A549 (cell line): ENCODE results near the gene LAMA3. TPM values are rescaled to one million over a fixed set of nuclear protein-coding genes. Genes with fewer than 3 reads are reported as not detected.

Experiments
- ATAC-seq, 2 experiments: fragments of 200-7000 bp in 1 of 2; fragments of >200 bp in 1 of 2; cut with Nextera tagmentation in 1 of 2; cut with Tn5 transposase in 1 of 2; 3 replicates each; pipeline versions ENCODE4 v1.8.0 to v1.9.1; 2018 to 2020; ENCODE audit warnings: mild to moderate bottlenecking in 1 of 2, moderate library complexity in 1 of 2
- CTCF ChIA-PET: fragments of 300-600 bp; sonication (Branson Sonifier 250); formaldehyde crosslinking; extraction: SDS; loops from one replicate; lab custom pipeline; 2021; ENCODE audit warnings: antibody characterized with exemption, inconsistent platforms; lab: Yijun Ruan, JAX
- POLR2A ChIA-PET: fragments of 350-600 bp; formaldehyde crosslinking; extraction: SDS; loops from one replicate; lab custom pipeline; 2021; ENCODE audit warnings: antibody characterized with exemption, inconsistent platforms; lab: Yijun Ruan, JAX
- DNase-seq, 2 experiments: peaks; one replicate each; pipeline versions ENCODE4 v3.0.0 to v3.0.0-alpha.2; 2011 to 2016; ENCODE audit warnings: low read depth in 1 of 2, low spot score in 1 of 2
- FAIRE-seq: peaks from 2 replicates; lab custom pipeline; 2011; peaks lifted over from hg19 to GRCh38; lab: Jason Lieb, UNC
- H3K27ac ChIP-seq, 2 experiments: fragments of >200 bp; sonication (Bioruptor Twin); formaldehyde crosslinking; 3 replicates each; pipeline ENCODE4 v1.5.1; 2016 to 2017
- H3K4me1 ChIP-seq: fragments of >200 bp; sonication (Bioruptor Twin); formaldehyde crosslinking; 3 replicates; pipeline ENCODE4 v1.6.1; 2016
- H3K4me2 ChIP-seq: fragments of >200 bp; sonication (Bioruptor Twin); formaldehyde crosslinking; 3 replicates; pipeline ENCODE4 v1.6.1; 2016
- H3K4me3 ChIP-seq: fragments of >200 bp; sonication (Bioruptor Twin); formaldehyde crosslinking; 3 replicates; pipeline ENCODE4 v1.5.1; 2016
- H3K9me3 ChIP-seq: fragments of >200 bp; sonication (Bioruptor Twin); formaldehyde crosslinking; 3 replicates; pipeline ENCODE4 v1.6.1; 2016
- BHLHE40 ChIP-seq: IDR thresholded peaks from 2 replicates; pipeline ENCODE4 v1.6.1; 2012; ENCODE audit warnings: low read depth, low read length, inconsistent platforms
- CBX8 ChIP-seq: fragments of 200-600 bp; sonication (generic); IDR thresholded peaks from 2 replicates; pipeline ENCODE4 v1.6.1; 2016
- CEBPB ChIP-seq, 2 experiments: fragments of >200 bp in 1 of 2; sonication (Bioruptor Twin) in 1 of 2; formaldehyde crosslinking in 1 of 2; IDR thresholded peaks; 2 replicates each; pipeline ENCODE4 v1.6.1; 2012 to 2016
- CHD4 ChIP-seq: fragments of 200-600 bp; sonication (generic); IDR thresholded peaks from 2 replicates; pipeline ENCODE4 v1.6.1; 2016; ENCODE audit warnings: antibody characterized with exemption, mild to moderate bottlenecking, borderline replicate concordance
- CTCF ChIP-seq: fragments of >200 bp; sonication (Bioruptor Twin); formaldehyde crosslinking; IDR thresholded peaks from 3 replicates; pipeline ENCODE4 v1.5.1; 2016
- ELK1 ChIP-seq: fragments of 150-350 bp; IDR thresholded peaks from 2 replicates; pipeline ENCODE4 v1.6.1; 2014; ENCODE audit warnings: low read depth, mild to moderate bottlenecking, low read length
- EP300 ChIP-seq, 2 experiments: fragments of >200 bp; sonication (Bioruptor Twin); formaldehyde crosslinking; IDR thresholded peaks; 2 replicates in 1 of 2; 3 replicates in 1 of 2; pipeline ENCODE4 v1.6.1; 2016 to 2017
- ESRRA ChIP-seq: fragments of 150-350 bp; IDR thresholded peaks from 2 replicates; pipeline ENCODE4 v1.6.1; 2014; ENCODE audit warnings: mild to moderate bottlenecking, low read length, borderline replicate concordance
- FOXS1 ChIP-seq: fragments of 250-450 bp; sonication (Bioruptor Pico); IDR thresholded peaks from 2 replicates; pipeline ENCODE4 v1.5.0; 2020; ENCODE audit warnings: mild to moderate bottlenecking, moderate library complexity
- GATA3 ChIP-seq: IDR thresholded peaks from 2 replicates; pipeline ENCODE4 v1.6.1; 2012; ENCODE audit warnings: borderline replicate concordance
- HEYL ChIP-seq: fragments of 250-450 bp; sonication (Bioruptor Pico); IDR thresholded peaks from 2 replicates; pipeline ENCODE4 v1.8.0; 2021; ENCODE audit warnings: mild to moderate bottlenecking, moderate library complexity
- JUN ChIP-seq, 2 experiments: fragments of >200 bp; sonication (Bioruptor Twin); formaldehyde crosslinking; IDR thresholded peaks; 2 replicates in 1 of 2; 3 replicates in 1 of 2; pipeline ENCODE4 v1.6.1; 2016 to 2017
- MAFK ChIP-seq: fragments of 450-650 bp; IDR thresholded peaks from 2 replicates; pipeline ENCODE4 v1.6.1; 2014; ENCODE audit not compliant: partially characterized antibody
- MAX ChIP-seq: IDR thresholded peaks from 2 replicates; pipeline ENCODE4 v1.6.1; 2012
- MAZ ChIP-seq: fragments of 150-350 bp; IDR thresholded peaks from 2 replicates; pipeline ENCODE4 v1.6.1; 2014; ENCODE audit warnings: antibody characterized with exemption, low read depth, low read length, borderline replicate concordance
- NPAS2 ChIP-seq: fragments of 250-450 bp; sonication (Bioruptor Pico); IDR thresholded peaks from 2 replicates; pipeline ENCODE4 v1.8.0; 2022; ENCODE audit warnings: mild to moderate bottlenecking, moderate library complexity, borderline replicate concordance
- PHF8 ChIP-seq: fragments of 200-600 bp; sonication (generic); IDR thresholded peaks from 2 replicates; pipeline ENCODE4 v1.6.1; 2016; ENCODE audit warnings: low read depth, mild to moderate bottlenecking, antibody characterized with exemption, moderate library complexity, borderline replicate concordance
- POLR2A ChIP-seq: IDR thresholded peaks from 2 replicates; pipeline ENCODE4 v1.6.1; 2012; ENCODE audit warnings: mild to moderate bottlenecking, low read length
- REST ChIP-seq: fragments of 200-600 bp; sonication (generic); IDR thresholded peaks from 2 replicates; pipeline ENCODE4 v1.6.1; 2016; ENCODE audit warnings: antibody characterized with exemption, mild to moderate bottlenecking, moderate library complexity
- TP53 ChIP-seq: fragments of 250-450 bp; sonication (Bioruptor Pico); IDR thresholded peaks from 2 replicates; pipeline ENCODE4 v1.5.0; 2021; ENCODE audit warnings: mild to moderate bottlenecking, moderate library complexity
- USF2 ChIP-seq: fragments of 450-650 bp; IDR thresholded peaks from 2 replicates; pipeline ENCODE4 v1.6.1; 2014; ENCODE audit warnings: antibody characterized with exemption
- ZC3H11A ChIP-seq: fragments of 450-650 bp; IDR thresholded peaks from 2 replicates; pipeline ENCODE4 v1.6.1; 2014; ENCODE audit warnings: antibody characterized with exemption, mild to moderate bottlenecking
- ZFP36 ChIP-seq: fragments of 450-650 bp; IDR thresholded peaks from 2 replicates; pipeline ENCODE4 v1.6.1; 2014; ENCODE audit warnings: borderline replicate concordance; ENCODE audit not compliant: partially characterized antibody
- ZNF302 ChIP-seq: fragments of 250-450 bp; sonication (Bioruptor Pico); IDR thresholded peaks from 2 replicates; pipeline ENCODE4 v1.9.0; 2021; ENCODE audit warnings: inconsistent platforms, mild to moderate bottlenecking, moderate library complexity
- WGBS: methylation state at CpG from one replicate; pipeline ENCODE4 v1.1.6; 2017; ENCODE audit errors: missing lambda C conversion rate; 5-methylcytosine and 5-hydroxymethylcytosine counted together
- polyA plus RNA-seq, 4 experiments: library from polyadenylated mRNA; depleted of rRNA in 3 of 4; stranded (reverse); fragments of >200 nt; fragmentation: RNase III in 1 of 4; extraction: RNeasy Plus Mini Kit Qiagen cat#74134 plus additional on column Dnase treatment in 1 of 4; gene quantifications; 2 replicates in 3 of 4; 3 replicates in 1 of 4; pipeline ENCODE4 v1.2.3, GENCODE V29; 2011 to 2017

Gene LAMA3
- polyA plus RNA-seq, 2 of the 4 experiments (the other 2 are of a cell fraction) = 18.2 to 31.0 TPM

GRCh38 chr18:23675236-23675635 is 14.0 kb upstream of the LAMA3 start:
- ChIA-PET POLR2A (no interaction called here), CTCF (interaction anchor here (1.4 to 1.5 kb wide), 2 partner anchors 28 to 53 kb away, joined by 4 read pairs; no protein-coding TSS in a partner anchor)
- H3K9me3 ChIP-seq = no peaks in the 10 kb centered on the region
- no peak overlapping the region for H3K4me2 ChIP-seq
- no peaks in the 10 kb centered on the region for H3K4me1 ChIP-seq
- TF ChIP-seq JUN (IDR thresholded peaks at IDR 0.05) = no peak
- TF ChIP-seq MAX = no peak
- no peak overlapping the region for H3K4me3 ChIP-seq
- DNase-seq = no peak
- ATAC-seq = no peak
- no peak overlapping the region for H3K27ac ChIP-seq
- no peak for FAIRE-seq

- ATAC-seq (no peak), DNase-seq (no peak), FAIRE-seq (no peak)
- ChIA-PET CTCF (interaction anchor here (1.4 to 1.5 kb wide), 2 partner anchors 27 to 54 kb away, joined by 4 read pairs; no protein-coding TSS in a partner anchor), POLR2A (no interaction called here)
- Histone ChIP-seq H3K27ac (no peak overlapping the region), H3K4me1 (no peaks in the 10 kb centered on the region), H3K4me2 (no peak overlapping the region), H3K9me3 (no peaks in the 10 kb centered on the region), H3K4me3 (no peak overlapping the region)
- TF ChIP-seq BHLHE40 (no peak), REST (no peak), ESRRA (no peak), NPAS2 (CRISPR knock-in tag) (no peak), ZNF302 (no peak), MAFK (no peak), ZFP36 (no peak), EP300 (IDR thresholded peaks at IDR 0.05) (no peak), ELK1 (no peak), CBX8 (no peak), MAZ (no peak), HEYL (CRISPR knock-in tag) (no peak), POLR2A (no peak), ZC3H11A (no peak), MAX (no peak), FOXS1 (CRISPR knock-in tag) (no peak)
- 89% methylated on average over 3 of the region's 3 CpGs for WGBS
Observed at GRCh38 chr18:23675896-23676295, 13.4 kb upstream of the LAMA3 start.

- CTCF ChIA-PET = interaction anchor here (1.1 to 1.6 kb wide), 4 partner anchors 10 to 21 kb away, joined by 3 read pairs; no protein-coding TSS in a partner anchor
- ATAC-seq (no peak), DNase-seq (no peak), FAIRE-seq (no peak)
- Histone ChIP-seq H3K9me3 (peaks cover 5% of the 10 kb centered on the region; the same call in 2 of the 3 replicates), H3K27ac (peak overlapping the region; percentile 43 to 57; a peak in 4 of 6 replicates), H3K4me2 (no peak overlapping the region), H3K4me3 (no peak overlapping the region)
- 70% methylated on average over 2 of the region's 2 CpGs for WGBS
- TF ChIP-seq EP300 (IDR thresholded peaks at IDR 0.05) = no peak
- TF ChIP-seq ZC3H11A = no peak
- no peak for TF ChIP-seq USF2
- TF ChIP-seq TP53 (CRISPR knock-in tag) = no peak
- TF ChIP-seq CHD4 = no peak
- no peak for TF ChIP-seq CTCF
- no peak for TF ChIP-seq GATA3
- no peak for TF ChIP-seq PHF8
- no peak for TF ChIP-seq CEBPB (IDR thresholded peaks at IDR 0.05)
- TF ChIP-seq, all 56 proteins: peak for 0
- H3K4me1 ChIP-seq = peaks cover 12% of the 10 kb centered on the region
- POLR2A ChIA-PET = no interaction called here
Observed at GRCh38 chr18:23682045-23682444, 7.2 kb upstream of the LAMA3 start.
